PFSK-1 (cell line): ENCODE results near the gene RIC3.

Source experiments
- FOXP2 ChIP-seq: optimal IDR thresholded peaks from 2 replicates; pipeline ENCODE3; 2011; ENCODE audit warnings: borderline replicate concordance, control low read depth, inconsistent platforms; ENCODE audit not compliant: insufficient read depth; ENCODE audit errors: extremely low read length, extremely low read depth
- POLR2AphosphoS5 ChIP-seq: IDR thresholded peaks from 2 replicates; pipeline ENCODE4 v1.6.1; 2012; ENCODE audit warnings: low read depth, mild to moderate bottlenecking, control low read depth, low read length, moderate library complexity
- SIN3A ChIP-seq: IDR thresholded peaks from 2 replicates; pipeline ENCODE4 v1.6.1; 2012; ENCODE audit warnings: mild to moderate bottlenecking, low read length, moderate library complexity, borderline replicate concordance; ENCODE audit not compliant: insufficient read depth
- TAF1 ChIP-seq: IDR thresholded peaks from 2 replicates; pipeline ENCODE4 v1.6.1; 2012; ENCODE audit warnings: low read length, control low read depth, borderline replicate concordance; ENCODE audit not compliant: insufficient read depth
- TF ChIP-seq, protein P1 (sequence below), 2 experiments: IDR thresholded peaks; 2 replicates each; pipeline versions ENCODE4 v1.6.1 to v1.8.0; 2011 to 2012; ENCODE audit warnings: low read depth in 2 of 2, low read length in 2 of 2, control low read depth in 1 of 2, inconsistent platforms in 1 of 2, mild to moderate bottlenecking in 1 of 2, moderate library complexity in 1 of 2; ENCODE audit not compliant: insufficient read depth in 1 of 2

DNA sequence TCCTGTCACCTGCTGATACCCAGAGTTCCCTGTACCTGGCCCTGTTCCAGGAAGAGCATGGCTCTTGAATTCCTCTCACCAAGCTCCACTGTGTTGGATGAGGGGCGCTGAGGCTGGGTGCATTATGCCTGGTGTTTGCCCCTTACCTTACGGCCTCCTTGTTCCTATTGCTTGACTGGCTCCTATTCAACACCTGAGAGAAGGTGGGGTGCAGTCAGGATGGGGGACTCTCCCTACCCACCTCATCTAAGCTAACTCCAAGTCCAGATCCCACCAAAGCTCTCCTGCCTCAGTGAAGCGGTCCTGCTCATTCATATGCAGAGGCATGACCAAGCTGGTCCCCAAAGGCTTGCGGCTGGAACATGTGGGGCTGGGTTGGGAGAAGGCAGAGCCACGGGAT is 35.8 kb upstream of the RIC3 start:
- TF ChIP-seq TAF1: no peak
- TF ChIP-seq, protein P1, sequence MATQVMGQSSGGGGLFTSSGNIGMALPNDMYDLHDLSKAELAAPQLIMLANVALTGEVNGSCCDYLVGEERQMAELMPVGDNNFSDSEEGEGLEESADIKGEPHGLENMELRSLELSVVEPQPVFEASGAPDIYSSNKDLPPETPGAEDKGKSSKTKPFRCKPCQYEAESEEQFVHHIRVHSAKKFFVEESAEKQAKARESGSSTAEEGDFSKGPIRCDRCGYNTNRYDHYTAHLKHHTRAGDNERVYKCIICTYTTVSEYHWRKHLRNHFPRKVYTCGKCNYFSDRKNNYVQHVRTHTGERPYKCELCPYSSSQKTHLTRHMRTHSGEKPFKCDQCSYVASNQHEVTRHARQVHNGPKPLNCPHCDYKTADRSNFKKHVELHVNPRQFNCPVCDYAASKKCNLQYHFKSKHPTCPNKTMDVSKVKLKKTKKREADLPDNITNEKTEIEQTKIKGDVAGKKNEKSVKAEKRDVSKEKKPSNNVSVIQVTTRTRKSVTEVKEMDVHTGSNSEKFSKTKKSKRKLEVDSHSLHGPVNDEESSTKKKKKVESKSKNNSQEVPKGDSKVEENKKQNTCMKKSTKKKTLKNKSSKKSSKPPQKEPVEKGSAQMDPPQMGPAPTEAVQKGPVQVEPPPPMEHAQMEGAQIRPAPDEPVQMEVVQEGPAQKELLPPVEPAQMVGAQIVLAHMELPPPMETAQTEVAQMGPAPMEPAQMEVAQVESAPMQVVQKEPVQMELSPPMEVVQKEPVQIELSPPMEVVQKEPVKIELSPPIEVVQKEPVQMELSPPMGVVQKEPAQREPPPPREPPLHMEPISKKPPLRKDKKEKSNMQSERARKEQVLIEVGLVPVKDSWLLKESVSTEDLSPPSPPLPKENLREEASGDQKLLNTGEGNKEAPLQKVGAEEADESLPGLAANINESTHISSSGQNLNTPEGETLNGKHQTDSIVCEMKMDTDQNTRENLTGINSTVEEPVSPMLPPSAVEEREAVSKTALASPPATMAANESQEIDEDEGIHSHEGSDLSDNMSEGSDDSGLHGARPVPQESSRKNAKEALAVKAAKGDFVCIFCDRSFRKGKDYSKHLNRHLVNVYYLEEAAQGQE (IDR thresholded peaks at IDR 0.05; ENCODE audit: insufficient read depth in 1 of 2, low read depth in 2 of 2, low read length in 2 of 2): no peak
- no peak for TF ChIP-seq POLR2AphosphoS5
- TF ChIP-seq SIN3A: no peak
- no peak for TF ChIP-seq FOXP2
